HG03159 (cell line): Measurements from ENCODE around the gene CIT.
A peak's percentile ranks its signal among the peaks of the same experiment; 100 is the strongest.

Experiments
- ATAC-seq: cut with Tn5 transposase; IDR thresholded peaks from one replicate; pipeline ENCODE4 v1.9.1; 2021; ENCODE audit warnings: mild to moderate bottlenecking, moderate library complexity; ENCODE audit not compliant: unreplicated experiment

CIT gene

GRCh38 chr12:119808441-119808840, 68.7 kb downstream of the CIT start:
- no peak for ATAC-seq

- ATAC-seq = no peak
These were observed 69.7 kb downstream of the CIT start for GRCh38 chr12:119807380-119807779.

GRCh38 chr12:119804011-119804641, 73.0 kb downstream of the CIT start:
- ATAC-seq = no peak

- ATAC-seq = no peak
These were observed 73.7 kb downstream of the CIT start for GRCh38 chr12:119803381-119803791.

GRCh38 chr12:119802472-119802871, 74.6 kb downstream of the CIT start:
- ATAC-seq = no peak

GRCh38 chr12:119797090-119797489, 80.0 kb downstream of the CIT start:
- ATAC-seq = no peak

GRCh38 chr12:119796292-119796691, 80.8 kb downstream of the CIT start:
- no peak for ATAC-seq

- no peak for ATAC-seq
These were observed 85.7 kb downstream of the CIT start for GRCh38 chr12:119791453-119791852.

GRCh38 chr12:119788786-119789185, 88.3 kb downstream of the CIT start:
- ATAC-seq = no peak

- no peak for ATAC-seq
These were observed 90.6 kb downstream of the CIT start for GRCh38 chr12:119786539-119786938.

GRCh38 chr12:119784673-119785072, 92.4 kb downstream of the CIT start:
- no peak for ATAC-seq

GRCh38 chr12:119783787-119784186, 93.3 kb downstream of the CIT start:
- ATAC-seq = no peak

- ATAC-seq = peak; percentile 56
These were observed 95.3 kb downstream of the CIT start for GRCh38 chr12:119781804-119782203.

- ATAC-seq = no peak
These were observed 96.2 kb downstream of the CIT start for GRCh38 chr12:119780786-119781434.

- no peak for ATAC-seq
These were observed 101.7 kb downstream of the CIT start for GRCh38 chr12:119775246-119775895.

- no peak for ATAC-seq
These were observed 104.7 kb downstream of the CIT start for GRCh38 chr12:119772431-119772830.

- no peak for ATAC-seq
These were observed 107.0 kb downstream of the CIT start for GRCh38 chr12:119770146-119770545.

- no peak for ATAC-seq
These were observed 114.5 kb downstream of the CIT start for GRCh38 chr12:119762619-119763018.

GRCh38 chr12:119758722-119759121, 118.4 kb downstream of the CIT start:
- ATAC-seq = no peak

GRCh38 chr12:119758234-119758633, 118.9 kb downstream of the CIT start:
- ATAC-seq = no peak

GRCh38 chr12:119751961-119752360, 125.2 kb downstream of the CIT start:
- no peak for ATAC-seq

GRCh38 chr12:119749666-119750065, 127.5 kb downstream of the CIT start:
- ATAC-seq = no peak
